Brain microvascular endothelial cell (primary cell): ENCODE data around the gene PADI4.

Source experiments
- DNase-seq: peaks from one replicate; pipeline ENCODE4 v3.0.0-alpha.2; 2020
- H3K27ac ChIP-seq: fragments of 250-450 bp; sonication (Bioruptor Pico); 2 replicates; pipeline ENCODE4 v1.5.1; 2020; ENCODE audit warnings: mild to moderate bottlenecking, moderate library complexity
- H3K27me3 ChIP-seq: fragments of 250-450 bp; sonication (Bioruptor Pico); replicated peaks from 2 replicates; pipeline ENCODE4 v1.5.1; 2020; ENCODE audit warnings: mild to moderate bottlenecking
- H3K36me3 ChIP-seq: fragments of 250-450 bp; sonication (Bioruptor Pico); replicated peaks from 2 replicates; pipeline ENCODE4 v1.5.1; 2020; ENCODE audit warnings: mild to moderate bottlenecking
- H3K4me3 ChIP-seq: 2 replicates; pipeline ENCODE4 v1.5.1; 2011; ENCODE audit warnings: low read depth, mild to moderate bottlenecking, control low read depth, low read length, moderate library complexity
- CTCF ChIP-seq: IDR thresholded peaks from 2 replicates; pipeline ENCODE4 v1.5.1; 2011; ENCODE audit warnings: low read depth, mild to moderate bottlenecking, moderate library complexity, low read length, control low read depth, inconsistent platforms; ENCODE audit errors: missing control alignments
- in situ Hi-C: cut with HindIII; loops from 2 replicates; pipeline ENCODE4 v1.10.0; 2017; ENCODE audit warnings: low sequenced_read_pairs, low pct_ligation_motif_present

The PADI4 gene

GRCh38 chr1:17282836-17283235 is 25.2 kb upstream of the PADI4 start:
- no peak for TF ChIP-seq CTCF
- Histone ChIP-seq H3K27me3 (peaks cover 16% of the 10 kb centered on the region), H3K27ac (no peak overlapping the region), H3K36me3 (no peaks in the 10 kb centered on the region), H3K4me3 (no peak overlapping the region)
- in situ Hi-C loops = no loop called here
- DNase-seq = no peak

- no peak for TF ChIP-seq CTCF
- no peak for DNase-seq
- no peak overlapping the region for H3K27ac ChIP-seq
- H3K36me3 ChIP-seq = no peaks in the 10 kb centered on the region
- in situ Hi-C loops = no loop called here
- peaks cover 16% of the 10 kb centered on the region for H3K27me3 ChIP-seq
- H3K4me3 ChIP-seq = no peak overlapping the region
These were observed 21.4 kb upstream of the PADI4 start for GRCh38 chr1:17286646-17287045.

- peak; percentile 61 for DNase-seq
- H3K4me3 ChIP-seq = no peak overlapping the region
- no peak for TF ChIP-seq CTCF
- peaks cover 16% of the 10 kb centered on the region for H3K27me3 ChIP-seq
- in situ Hi-C loops = no loop called here
- no peaks in the 10 kb centered on the region for H3K36me3 ChIP-seq
- no peak overlapping the region for H3K27ac ChIP-seq
These were observed 20.7 kb upstream of the PADI4 start for GRCh38 chr1:17287130-17287776.

GRCh38 chr1:17289721-17290120 is 18.3 kb upstream of the PADI4 start:
- Histone ChIP-seq H3K27me3 (peaks cover 3% of the 10 kb centered on the region), H3K36me3 (no peaks in the 10 kb centered on the region), H3K4me3 (no peak overlapping the region), H3K27ac (no peak overlapping the region)
- no peak for TF ChIP-seq CTCF
- peak; percentile 23 for DNase-seq
- in situ Hi-C loops = no loop called here

GRCh38 chr1:17290553-17290952 is 17.4 kb upstream of the PADI4 start:
- no peak for DNase-seq
- H3K36me3 ChIP-seq = no peaks in the 10 kb centered on the region
- no peak overlapping the region for H3K4me3 ChIP-seq
- no peak for TF ChIP-seq CTCF
- in situ Hi-C loops = no loop called here
- H3K27ac ChIP-seq = no peak overlapping the region
- H3K27me3 ChIP-seq = no peaks in the 10 kb centered on the region
